C4-2B (cell line): ENCODE results near the gene TSC22D1.

Experiments used
- CTCF ChIP-seq: fragments of 450-650 bp; conservative IDR thresholded peaks from 2 replicates; pipeline ENCODE4 v1.5.1; 2017; ENCODE audit warnings: mild to moderate bottlenecking
- ZFX ChIP-seq: fragments of 450-650 bp; IDR thresholded peaks from 2 replicates; pipeline ENCODE4 v1.6.1; 2017

- TF ChIP-seq CTCF (no peak), ZFX (no peak)
Observed at GRCh38 chr13:44507639-44508038, 68.5 kb downstream of the TSC22D1 start.
